K562 treated with DMSO at 1 percent for 24 hours (cell line): ENCODE measurements around the gene SEMA4G. TPM values are rescaled to one million over a fixed set of nuclear protein-coding genes. Genes with fewer than 3 reads are reported as not detected.

ENCODE experiments used
- total RNA-seq: library from RNA; unstranded; fragments of 300-600 nt; gene quantifications from 2 replicates; pipeline ENCODE4 v1.2.3, GENCODE V29; 2022; ENCODE audit warnings: low read depth; ENCODE audit not compliant: insufficient read depth

Gene SEMA4G
- total RNA-seq: 1.7 and 2.2 TPM in 2 replicates

GRCh38 chr10:100969187-100970075 is at the start of gene SEMA4G:
SEMA4G (plus strand) TSS chr10:100969504; CDS start chr10:100972913, 3,409 bp downstream.

GRCh38 chr10:100986952-100987684 is 17.8 kb downstream of the SEMA4G start, which contains the start of the genes MRPL43 and TWNK:
MRPL43 (minus strand) TSS chr10:100987497; CDS start chr10:100987443, 54 bp downstream.
TWNK (plus strand) TSS chr10:100987543; CDS start chr10:100988211, 668 bp downstream.

GRCh38 chr10:100999742-101000126 is 30.4 kb downstream of the SEMA4G start, which contains the start of gene LZTS2:
LZTS2 (plus strand) TSS chr10:100999808; CDS start chr10:101002539, 2,731 bp downstream.

Other genes starting within 250 kb of the SEMA4G start
- not detected in 2 replicates for gene PAX2, start 223.9 kb upstream of the SEMA4G start, total RNA-seq
- 6.8 and 9.2 TPM in 2 replicates for gene SLF2, start 56.5 kb upstream of the SEMA4G start, total RNA-seq
- 60.4 and 67.9 TPM in 2 replicates for gene MRPL43, start 18.0 kb downstream of the SEMA4G start, total RNA-seq
- 5.5 and 5.6 TPM in 2 replicates for gene TWNK, start 18.0 kb downstream of the SEMA4G start, total RNA-seq
- 57.4 and 59.9 TPM in 2 replicates for gene LZTS2, start 30.3 kb downstream of the SEMA4G start, total RNA-seq
- 0.71 and 0.83 TPM in 2 replicates for gene PDZD7, start 61.6 kb downstream of the SEMA4G start, total RNA-seq
- 1.6 and 2.2 TPM in 2 replicates for gene SFXN3, start 61.7 kb downstream of the SEMA4G start, total RNA-seq
- gene KAZALD1, start 92.5 kb downstream of the SEMA4G start, total RNA-seq: 26.7 and 31.9 TPM in 2 replicates
- 0.63 and 2.0 TPM in 2 replicates for gene TLX1, start 161.8 kb downstream of the SEMA4G start, total RNA-seq